ENCODE data around the gene VSX2.

DNA sequence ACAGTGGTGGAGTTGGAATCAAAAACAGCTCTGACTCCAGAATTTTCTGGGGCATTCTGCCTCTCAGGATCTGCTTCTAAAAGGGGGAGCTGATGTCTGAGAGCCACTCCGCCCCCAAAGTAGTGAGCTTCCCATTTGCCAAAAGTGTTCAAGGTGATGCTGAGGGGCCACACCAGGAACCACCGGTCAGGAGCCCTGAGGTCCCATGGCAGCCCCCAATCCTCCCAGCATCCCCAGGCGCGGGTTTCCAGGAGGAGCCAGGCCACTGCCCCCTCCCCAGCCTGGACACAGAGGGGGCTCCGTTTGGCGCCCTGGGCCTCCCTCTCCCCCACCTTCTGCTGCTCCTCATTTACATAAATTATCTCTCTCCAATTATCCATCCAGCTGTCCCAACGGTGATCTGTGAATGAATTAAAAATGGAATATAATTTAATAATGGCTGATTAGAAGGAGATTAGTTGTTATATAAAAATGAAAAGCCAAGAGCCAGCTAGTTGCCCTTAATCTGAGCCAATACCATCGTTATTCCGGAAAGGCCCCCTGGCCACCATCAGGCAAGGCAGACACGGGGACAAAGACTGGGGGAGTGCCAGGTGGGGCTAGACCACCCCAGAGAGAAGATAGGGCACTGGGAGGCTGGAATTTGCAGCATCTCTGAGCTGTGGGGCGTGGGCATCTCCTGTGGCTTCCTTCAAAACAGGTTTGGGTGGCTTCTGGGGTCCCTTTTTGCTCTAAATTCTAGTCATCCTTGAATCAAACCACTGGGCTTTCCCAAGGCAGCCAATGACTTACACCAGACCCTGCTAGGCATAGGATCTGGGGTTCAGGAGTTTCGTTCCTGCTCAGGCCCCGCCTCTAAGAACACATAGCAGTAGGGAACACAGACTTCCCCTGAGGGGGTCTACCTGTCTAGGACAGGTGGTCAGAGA, 19.7 kb upstream of the VSX2 start:
- TF ChIP-seq CTCF (IDR thresholded peaks at IDR 0.05) (no peak), EP300 (IDR thresholded peaks at IDR 0.05) (no peak)

Data from esophagus muscularis mucosa (tissue), 3 donors.